NOMO-1 treated with DMSO at 0.1 percent for 48 hours (cell line): Measurements from ENCODE around the gene THOC2.
"Not testable (repeated sequence)": the region's sequence is repeated elsewhere in the genome, so short reads cannot be mapped to it uniquely, and the experiment has no call there.

Experiments
- DNase-seq: peaks from one replicate; lab custom pipeline; 2025; ENCODE audit not compliant: unreplicated experiment; lab: John Stamatoyannopoulos, UW

The THOC2 gene, protein sequence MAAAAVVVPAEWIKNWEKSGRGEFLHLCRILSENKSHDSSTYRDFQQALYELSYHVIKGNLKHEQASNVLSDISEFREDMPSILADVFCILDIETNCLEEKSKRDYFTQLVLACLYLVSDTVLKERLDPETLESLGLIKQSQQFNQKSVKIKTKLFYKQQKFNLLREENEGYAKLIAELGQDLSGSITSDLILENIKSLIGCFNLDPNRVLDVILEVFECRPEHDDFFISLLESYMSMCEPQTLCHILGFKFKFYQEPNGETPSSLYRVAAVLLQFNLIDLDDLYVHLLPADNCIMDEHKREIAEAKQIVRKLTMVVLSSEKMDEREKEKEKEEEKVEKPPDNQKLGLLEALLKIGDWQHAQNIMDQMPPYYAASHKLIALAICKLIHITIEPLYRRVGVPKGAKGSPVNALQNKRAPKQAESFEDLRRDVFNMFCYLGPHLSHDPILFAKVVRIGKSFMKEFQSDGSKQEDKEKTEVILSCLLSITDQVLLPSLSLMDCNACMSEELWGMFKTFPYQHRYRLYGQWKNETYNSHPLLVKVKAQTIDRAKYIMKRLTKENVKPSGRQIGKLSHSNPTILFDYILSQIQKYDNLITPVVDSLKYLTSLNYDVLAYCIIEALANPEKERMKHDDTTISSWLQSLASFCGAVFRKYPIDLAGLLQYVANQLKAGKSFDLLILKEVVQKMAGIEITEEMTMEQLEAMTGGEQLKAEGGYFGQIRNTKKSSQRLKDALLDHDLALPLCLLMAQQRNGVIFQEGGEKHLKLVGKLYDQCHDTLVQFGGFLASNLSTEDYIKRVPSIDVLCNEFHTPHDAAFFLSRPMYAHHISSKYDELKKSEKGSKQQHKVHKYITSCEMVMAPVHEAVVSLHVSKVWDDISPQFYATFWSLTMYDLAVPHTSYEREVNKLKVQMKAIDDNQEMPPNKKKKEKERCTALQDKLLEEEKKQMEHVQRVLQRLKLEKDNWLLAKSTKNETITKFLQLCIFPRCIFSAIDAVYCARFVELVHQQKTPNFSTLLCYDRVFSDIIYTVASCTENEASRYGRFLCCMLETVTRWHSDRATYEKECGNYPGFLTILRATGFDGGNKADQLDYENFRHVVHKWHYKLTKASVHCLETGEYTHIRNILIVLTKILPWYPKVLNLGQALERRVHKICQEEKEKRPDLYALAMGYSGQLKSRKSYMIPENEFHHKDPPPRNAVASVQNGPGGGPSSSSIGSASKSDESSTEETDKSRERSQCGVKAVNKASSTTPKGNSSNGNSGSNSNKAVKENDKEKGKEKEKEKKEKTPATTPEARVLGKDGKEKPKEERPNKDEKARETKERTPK (N-terminal part only)

DNA sequence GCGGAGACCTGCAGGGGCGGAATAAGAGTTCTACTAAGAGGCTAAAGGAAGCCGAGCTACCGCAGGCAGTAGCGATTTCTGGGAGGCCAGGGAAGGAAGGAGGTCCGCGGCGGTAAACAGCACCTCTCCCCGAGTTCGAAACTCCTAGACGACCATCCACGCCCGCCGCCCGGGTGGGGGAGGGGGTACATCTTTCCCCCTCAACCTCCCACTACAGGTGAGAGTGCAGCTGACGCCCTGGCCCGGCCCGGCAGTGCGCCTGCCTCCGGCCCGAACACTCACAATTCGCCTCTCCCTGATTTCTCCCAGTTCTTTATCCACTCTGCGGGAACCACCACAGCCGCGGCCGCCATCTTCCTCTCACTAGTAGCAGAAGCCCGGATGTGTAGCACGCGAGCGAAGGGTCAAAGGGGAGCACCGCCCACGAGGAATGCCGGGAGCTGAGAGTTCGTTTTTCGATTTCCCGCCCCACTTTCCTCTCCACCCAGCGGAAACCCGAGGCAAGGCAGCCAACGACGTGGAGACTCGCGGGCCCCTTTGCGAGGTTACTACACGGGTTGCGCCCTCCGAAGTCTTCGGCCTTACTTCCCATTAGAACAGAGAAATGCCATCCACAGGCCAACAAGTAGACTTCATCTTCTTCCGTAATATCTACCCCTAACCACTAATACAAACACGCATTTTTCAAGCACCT, at the start of gene THOC2:
THOC2 (minus strand) TSS at position 383 of the 694 bp plus-strand sequence; CDS start at position 353, 30 bp downstream.
- DNase-seq, result peak; percentile 85

DNA sequence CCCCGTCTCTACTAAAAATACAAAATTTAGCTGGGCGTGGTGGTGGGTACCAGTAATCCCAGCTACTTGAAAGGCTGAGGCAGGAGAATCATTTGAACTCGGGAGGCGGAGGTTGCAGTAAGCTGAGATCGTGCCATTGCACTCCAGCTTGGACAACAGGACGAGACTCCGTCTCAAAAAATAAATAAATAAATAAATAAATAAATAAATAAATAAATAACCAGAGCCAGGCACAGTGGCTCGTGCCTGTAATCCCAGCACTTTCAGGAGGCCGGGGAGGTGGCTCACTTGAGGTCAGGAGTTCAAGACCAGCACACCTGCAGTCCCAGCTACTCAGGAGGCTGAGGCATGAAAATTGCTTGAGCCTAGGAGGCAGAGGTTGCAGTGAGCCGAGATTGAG, 48.9 kb upstream of the THOC2 start:
- DNase-seq, result not testable (repeated sequence)

DNA sequence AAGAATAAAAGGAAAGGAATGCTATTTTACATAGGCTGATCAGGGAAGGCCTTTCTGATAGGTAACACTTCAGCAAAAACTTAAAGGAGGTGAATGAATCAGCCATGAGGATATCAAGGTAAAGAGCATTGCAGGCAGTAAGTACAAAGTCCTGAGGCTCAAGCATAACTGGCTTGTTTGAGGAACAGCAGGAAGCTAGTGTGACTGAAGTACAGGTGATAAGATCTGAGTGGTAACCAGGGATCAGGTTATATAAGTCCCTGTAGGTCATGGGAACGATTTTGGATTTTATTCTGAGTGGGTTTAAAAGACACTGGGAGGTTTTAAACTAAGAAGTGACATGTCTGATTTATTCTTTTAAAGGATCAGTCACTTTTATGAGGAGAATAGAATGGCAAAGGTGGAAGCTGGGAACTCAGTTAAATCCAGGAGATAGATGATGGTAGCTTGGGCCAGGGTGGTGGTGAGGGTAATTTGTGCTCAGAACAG, 47.1 kb upstream of the THOC2 start:
- DNase-seq, result no peak

DNA sequence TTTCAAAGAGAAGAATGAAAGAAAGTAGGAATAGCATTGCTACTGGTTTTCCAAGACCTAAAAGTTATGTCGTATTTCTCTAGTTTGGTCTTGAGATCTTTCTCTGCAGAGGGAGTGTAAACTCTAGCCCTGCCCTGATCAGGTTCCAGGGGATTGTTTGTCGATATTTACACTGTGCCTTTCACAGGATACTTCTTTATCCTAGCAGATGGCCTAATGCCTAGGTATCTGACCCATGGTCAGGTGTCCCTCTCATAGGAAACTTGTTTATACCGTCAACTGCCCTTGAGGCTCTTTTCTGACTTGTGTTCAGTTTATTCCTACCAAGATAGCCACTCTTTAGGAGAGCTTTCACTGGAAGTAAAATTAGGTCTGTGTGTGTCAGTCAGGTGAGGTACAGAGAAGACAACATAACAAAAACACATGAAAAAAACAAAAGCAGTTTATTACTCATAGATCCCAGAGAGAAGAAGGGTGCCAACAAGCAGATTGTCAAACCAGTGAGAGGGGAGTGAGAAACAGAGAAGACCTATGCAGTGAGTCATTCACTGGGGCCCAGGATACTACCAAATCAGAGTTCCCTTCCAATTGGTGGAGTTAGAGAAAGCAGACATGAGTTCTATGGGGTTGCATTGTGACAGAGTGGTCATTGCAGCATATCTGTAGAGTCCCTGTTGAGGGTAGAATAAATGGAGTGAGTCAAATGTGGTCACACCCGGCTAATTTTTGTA, 40.6 kb upstream of the THOC2 start:
- DNase-seq, result no peak

DNA sequence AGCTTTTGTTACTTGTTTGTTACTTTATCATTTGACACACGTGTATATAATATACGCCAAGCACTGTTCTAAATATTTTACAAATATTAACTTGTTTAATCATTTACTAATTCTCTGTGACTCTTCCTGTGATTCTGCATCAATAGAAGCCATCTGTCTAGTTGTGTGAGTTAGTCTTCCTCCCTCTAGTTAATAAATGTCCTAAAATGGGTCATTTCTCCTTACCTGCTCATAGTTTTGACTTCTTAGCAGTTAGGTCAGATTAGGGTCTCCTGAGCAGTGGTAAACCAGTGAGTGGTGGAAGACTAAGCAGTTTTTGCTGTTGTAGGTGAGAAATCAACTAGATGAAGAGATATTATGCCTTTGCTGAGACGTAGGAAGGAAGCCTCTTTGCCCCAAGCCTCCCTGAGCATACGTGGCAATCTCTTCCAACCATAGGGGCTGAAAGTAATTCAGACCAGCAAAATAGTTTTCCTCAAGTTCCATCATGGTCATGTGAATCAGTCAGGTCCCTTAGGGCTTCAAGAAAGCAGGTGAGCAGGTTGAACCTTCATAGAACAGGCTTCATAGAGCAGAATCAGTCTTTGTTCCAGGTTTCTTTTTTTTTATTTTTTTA, 38.7 kb upstream of the THOC2 start:
- DNase-seq, result no peak

DNA sequence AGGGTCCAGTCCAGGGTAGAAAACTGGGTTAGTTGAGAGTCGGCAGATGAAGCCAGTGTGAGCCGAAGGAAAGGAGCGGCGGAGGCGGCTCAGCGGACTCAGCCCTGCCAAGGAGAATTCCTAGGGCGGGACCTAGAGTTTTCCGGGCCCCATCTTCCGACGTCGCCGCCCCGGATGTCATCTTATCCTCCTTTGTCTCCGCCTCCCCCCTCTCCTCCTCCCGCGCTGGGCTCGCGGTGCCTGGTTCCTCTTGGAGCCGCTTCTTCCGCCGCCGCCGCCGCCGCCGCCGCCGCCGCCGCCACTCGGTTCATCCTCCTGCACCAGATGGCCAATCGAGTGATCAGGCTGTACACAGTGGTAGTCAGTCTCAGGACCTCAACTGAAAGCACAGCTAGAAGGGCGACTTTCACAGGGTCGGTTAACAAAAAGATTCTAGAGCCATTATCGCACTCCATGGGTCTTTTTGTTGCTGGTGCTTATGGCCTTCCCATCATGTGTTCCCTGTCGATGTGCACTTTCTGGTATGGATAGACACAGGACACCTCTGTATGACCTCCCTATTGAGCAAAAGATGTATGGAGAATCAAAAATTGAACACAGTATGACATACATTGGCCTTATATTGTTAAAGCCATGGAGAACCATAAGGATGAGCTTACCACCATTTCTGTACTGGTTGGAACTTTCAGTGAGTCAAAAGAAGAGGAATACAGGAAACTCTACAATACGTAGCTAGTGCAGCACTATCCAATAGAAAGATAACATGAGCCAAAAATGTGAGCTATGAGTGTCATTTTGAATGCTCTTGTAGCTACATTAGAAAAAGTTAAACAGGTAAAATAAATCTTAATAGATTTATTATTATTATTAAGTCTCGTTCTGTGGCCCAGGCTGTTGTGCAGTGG, 32.4 kb upstream of the THOC2 start:
- peak; percentile 70 for DNase-seq

DNA sequence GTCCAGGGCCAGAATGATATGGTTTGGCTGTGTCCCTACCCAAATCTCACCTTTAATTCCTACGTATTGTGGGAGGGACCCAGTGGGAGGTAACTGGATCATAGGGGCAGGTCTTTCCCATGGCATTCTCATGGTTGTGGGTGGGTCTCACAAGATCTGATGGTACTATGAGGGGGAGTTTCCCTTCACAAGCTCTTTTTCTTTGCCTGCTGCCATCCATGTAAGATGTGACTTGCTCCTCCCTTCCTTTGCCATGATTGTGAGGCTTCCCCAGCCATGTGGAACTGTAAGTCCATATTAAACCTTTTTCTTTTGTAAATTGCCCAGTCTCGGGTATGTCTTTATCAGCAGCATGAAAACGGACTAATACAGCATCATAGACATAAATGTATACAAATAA, 27.0 kb upstream of the THOC2 start:
- not testable (repeated sequence) for DNase-seq

DNA sequence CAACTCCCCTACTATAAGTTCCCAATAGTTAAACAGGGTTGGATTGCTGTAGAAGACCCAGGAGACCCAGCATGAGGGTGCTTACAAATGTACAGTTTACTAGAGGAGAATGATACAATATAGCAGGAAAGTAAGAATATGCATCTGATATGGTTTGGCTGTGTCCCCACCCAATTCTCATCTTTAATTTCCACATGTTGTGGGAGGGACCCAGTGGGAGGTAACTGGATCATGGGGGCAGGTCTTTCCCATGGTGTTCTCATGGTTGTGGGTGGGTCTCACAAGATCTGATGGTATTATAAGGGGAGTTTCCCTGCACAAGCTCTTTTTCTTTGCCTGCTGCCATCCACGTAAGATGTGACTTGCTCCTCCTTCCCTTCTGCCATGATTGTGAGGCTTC, 24.9 kb upstream of the THOC2 start:
- DNase-seq, result not testable (repeated sequence)

DNA sequence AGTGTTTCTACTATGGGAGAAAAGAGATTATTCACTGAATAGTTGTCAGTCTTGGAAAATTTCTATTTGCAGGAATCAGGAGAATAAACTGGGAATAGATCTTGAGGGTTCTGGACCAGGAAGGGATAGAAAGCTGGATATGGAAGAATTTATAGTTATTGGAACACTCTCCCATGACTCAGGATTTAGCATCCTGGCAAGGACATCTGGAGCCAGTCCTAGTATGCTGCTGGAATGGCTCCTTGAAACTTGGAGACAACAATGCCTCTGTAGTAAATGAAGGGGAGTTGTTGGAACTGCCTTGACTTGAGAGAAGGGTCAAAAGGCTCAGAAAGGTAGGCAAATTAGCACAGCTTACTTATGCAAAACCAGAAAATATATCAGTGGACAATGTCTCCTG, 23.5 kb upstream of the THOC2 start:
- no peak for DNase-seq

DNA sequence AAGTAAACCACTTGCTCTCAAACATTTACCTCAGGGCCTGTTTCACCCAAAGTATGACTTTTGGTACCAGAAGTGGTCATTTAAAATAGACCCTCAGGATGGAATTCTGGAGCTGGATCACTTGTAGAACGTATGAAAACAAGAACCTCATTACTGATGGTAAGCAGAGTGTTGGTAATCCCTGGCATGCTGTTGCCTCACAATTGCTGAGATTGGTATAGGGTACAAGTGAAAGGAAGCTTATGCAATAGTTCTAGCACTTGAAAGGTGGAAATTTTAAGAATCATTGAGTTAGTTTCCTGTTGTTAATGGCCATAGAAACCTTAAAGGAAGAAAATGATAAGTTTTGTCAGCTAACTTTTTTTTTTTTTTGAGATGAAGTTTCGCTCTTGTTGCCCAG, 22.3 kb upstream of the THOC2 start:
- DNase-seq, result peak; percentile 48

DNA sequence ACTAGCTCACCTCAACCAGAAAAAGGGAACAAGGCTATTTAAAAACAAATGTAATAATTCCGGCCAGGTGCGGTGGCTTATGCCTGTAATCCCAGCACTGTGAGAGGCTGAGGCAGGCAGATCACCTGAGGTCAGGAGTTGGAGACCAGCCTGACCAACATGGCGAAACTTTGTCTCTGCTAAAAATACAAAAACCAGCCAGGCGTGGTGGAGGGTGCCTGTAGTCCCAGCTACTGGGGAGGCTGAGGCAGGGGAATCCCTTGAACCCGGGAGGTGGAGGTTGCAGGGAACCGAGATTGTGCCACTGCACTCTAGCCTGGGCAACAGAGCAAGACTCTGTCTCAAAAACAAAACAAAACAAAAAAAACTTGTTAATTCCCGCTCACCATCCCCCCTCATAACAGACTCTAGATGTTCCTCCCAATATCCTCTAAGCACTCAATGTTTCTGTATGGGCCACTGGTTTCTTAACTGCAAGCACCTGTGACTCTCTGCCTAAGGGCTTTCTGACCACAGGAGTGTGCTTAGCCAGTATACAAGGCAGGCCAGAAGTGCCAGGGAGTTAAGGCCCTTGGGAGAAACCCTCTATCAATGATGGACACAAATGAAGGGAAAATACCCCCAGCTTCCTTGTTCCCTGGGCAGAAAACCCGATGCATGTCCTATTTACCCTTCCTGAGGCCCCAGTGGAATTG, 21.0 kb upstream of the THOC2 start:
- no peak for DNase-seq

DNA sequence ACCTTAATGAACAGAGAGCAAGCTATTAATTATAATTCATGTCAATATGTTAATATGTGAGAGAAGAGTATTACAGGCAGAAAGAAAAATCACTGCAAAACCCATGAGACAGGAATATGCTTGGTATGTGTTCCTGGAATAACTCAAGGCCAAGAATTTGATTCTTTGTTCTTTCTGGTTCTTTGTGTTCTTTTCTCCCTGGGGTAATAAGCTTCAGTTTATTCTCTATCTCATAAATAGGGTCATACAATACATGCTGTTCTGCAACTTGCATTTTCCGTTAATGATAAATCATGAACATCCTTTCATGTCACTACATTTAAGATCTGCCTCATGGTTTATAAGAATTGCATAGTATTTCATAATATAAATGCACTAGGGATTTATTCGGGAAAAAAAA, 16.8 kb upstream of the THOC2 start:
- no peak for DNase-seq

DNA sequence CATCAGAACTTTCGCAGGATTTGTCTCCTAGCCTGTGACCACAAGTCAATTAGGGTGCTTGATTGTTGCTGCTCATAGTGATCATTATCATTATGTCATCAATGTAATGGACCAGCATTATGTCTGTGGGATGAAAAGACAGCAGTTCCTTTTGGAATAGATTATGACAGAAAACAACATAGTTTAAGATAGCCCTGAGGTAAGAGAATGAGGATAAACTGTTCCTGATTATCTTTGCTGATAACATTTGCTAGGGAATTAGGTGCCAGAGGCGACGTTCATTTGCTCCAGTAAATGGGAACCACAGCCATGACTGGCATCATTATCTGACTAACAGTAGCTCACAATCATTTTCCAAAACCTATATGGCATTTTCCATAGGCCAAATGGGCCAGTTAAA, 12.7 kb upstream of the THOC2 start:
- DNase-seq, result no peak

DNA sequence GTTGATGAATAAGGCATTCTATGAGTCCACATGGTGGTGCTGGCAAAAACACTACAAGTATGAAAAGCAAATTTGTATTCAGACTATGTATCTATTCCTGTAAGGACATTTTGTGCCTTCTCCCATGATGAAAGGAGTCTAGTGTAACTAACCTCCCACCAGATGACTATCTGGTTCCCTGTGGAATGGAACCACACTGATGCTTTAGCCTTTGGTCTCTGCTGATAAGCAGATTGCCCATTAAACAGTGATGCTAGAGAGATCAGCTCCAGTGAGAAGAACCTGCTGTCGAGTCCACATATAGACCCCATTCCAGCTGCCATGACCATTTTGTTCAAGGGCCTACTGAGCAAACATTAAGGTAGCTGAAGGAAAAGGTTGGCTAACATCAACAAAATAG, 10.5 kb upstream of the THOC2 start:
- DNase-seq, result no peak

DNA sequence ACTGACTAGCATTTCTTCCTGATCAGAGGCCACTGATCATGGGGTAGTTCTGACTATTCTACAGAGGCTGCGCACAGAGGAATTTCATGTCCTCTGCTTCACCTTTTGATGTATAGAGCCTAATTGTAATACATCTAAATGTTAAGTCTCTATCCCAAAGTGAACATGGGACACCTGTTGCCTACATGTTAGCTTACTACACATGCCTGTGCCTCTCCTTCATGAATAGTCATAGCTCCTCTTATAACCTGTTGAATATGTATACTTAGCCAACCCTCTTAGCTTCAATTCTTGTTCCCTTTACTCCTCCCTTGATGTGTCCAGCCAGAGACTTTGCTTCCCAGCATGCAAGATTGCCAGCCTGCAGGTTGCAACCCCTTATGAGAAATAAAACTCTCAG, 9.6 kb upstream of the THOC2 start:
- no peak for DNase-seq

DNA sequence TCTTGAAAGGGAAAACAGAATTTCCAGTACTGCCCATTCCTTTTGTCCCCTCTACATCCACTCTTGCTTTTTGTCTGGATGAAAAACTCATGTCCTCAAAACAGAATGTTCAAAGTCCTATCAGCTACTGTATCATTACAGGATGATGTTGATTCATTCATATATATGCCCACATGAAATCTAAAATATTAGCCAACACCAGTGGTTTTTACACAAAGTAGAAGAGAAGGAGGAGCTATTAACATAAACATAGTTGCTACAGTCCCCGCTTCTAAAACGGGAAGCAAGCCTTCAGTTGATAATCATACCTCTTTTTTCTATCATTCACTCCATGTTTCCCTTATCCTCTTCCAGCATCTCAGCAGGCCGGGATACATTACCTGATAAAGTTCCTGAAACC, 7.7 kb upstream of the THOC2 start:
- peak; percentile 66 for DNase-seq

DNA sequence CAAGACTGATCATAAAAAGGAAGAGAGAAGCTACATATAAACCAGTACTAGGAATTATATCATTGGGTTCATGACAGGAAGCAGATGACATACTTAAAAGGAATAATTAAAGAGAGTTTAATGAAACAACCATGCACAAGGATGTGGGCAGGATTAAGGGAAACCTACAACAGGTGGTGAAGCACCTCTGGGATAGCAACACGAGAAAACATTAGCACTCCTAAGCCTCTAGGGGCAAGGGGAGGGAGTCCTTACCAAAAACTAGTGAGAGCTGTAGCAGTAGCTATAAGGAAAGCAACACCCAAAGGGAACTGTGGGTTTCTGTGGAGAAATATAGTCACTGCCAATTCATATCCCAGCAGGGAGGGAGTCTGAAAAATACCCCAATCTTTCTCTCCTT, 7.2 kb upstream of the THOC2 start:
- no peak for DNase-seq

DNA sequence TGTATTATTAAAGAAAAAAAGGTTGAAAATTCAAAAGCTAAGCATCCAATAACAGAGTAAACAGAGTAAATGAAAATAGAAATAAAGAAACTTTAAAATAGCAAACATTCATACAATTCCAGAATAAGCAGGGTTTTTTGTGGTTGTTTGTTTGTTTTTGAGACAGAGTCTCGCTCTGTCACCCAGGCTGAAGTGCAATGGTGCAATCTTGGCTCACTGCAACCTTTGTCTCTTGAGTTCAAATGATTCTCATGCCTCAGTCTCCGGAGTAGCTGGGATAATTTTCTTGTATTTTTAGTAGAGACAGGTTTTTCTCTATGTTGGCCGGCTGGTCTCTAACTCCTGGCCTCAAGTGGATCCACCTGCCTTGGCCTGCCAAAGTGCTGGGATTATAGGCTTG, 6.6 kb upstream of the THOC2 start:
- DNase-seq, result no peak
